OCI-LY1 (cell line): ENCODE measurements around the gene NAAA.
"Not testable (repeated sequence)": the region's sequence is repeated elsewhere in the genome, so short reads cannot be mapped to it uniquely, and the experiment has no call there.

Experiments
- H2AFZ ChIP-seq: fragments of 200-600 bp; sonication (generic), shearing (Covaris generic); 2 replicates; pipeline ENCODE4 v1.6.0; 2014; ENCODE audit warnings: antibody characterized with exemption, mild to moderate bottlenecking, low read length
- H3F3A ChIP-seq: fragments of 200-600 bp; sonication (generic), shearing (Covaris generic); 2 replicates; pipeline ENCODE4 v1.6.0; 2014; ENCODE audit warnings: mild to moderate bottlenecking, antibody characterized with exemption, low read length, moderate library complexity; ENCODE audit not compliant: insufficient read depth
- H3K27ac ChIP-seq: fragments of 200-600 bp; sonication (generic); 2 replicates; pipeline ENCODE4 v1.5.1; 2014; ENCODE audit warnings: low read length, mixed run types, mild to moderate bottlenecking, low read depth; ENCODE audit not compliant: poor library complexity, severe bottlenecking
- H3K27me3 ChIP-seq: fragments of 200-600 bp; sonication (generic); 2 replicates; pipeline ENCODE4 v1.6.0; 2014; ENCODE audit warnings: antibody characterized with exemption, mild to moderate bottlenecking, low read length, moderate library complexity; ENCODE audit not compliant: insufficient read depth
- H3K36me3 ChIP-seq: fragments of 200-600 bp; sonication (generic); 2 replicates; pipeline ENCODE4 v1.6.1; 2014; ENCODE audit warnings: mild to moderate bottlenecking, antibody characterized with exemption, low read length, moderate library complexity, mixed read lengths; ENCODE audit not compliant: insufficient read depth
- H3K4me1 ChIP-seq: fragments of 200-600 bp; sonication (generic); 2 replicates; pipeline ENCODE4 v1.5.1; 2014; ENCODE audit warnings: mild to moderate bottlenecking, low read length, moderate library complexity; ENCODE audit not compliant: insufficient read depth, severe bottlenecking
- H3K4me2 ChIP-seq: fragments of 200-600 bp; sonication (generic), shearing (Covaris generic); 2 replicates; pipeline ENCODE4 v1.6.1; 2014; ENCODE audit warnings: low read length
- H3K4me3 ChIP-seq: fragments of 200-600 bp; sonication (generic); 2 replicates; pipeline ENCODE4 v1.5.1; 2014; ENCODE audit warnings: low read length, low read depth, mild to moderate bottlenecking, mixed read lengths; ENCODE audit not compliant: poor library complexity, severe bottlenecking
- H3K79me2 ChIP-seq: fragments of 200-600 bp; shearing (Covaris generic); 2 replicates; pipeline ENCODE4 v1.6.1; 2016; ENCODE audit warnings: mixed run types, low read length, mixed read lengths; ENCODE audit not compliant: insufficient read depth
- H3K9ac ChIP-seq: fragments of 200-600 bp; sonication (generic), shearing (Covaris generic); 2 replicates; pipeline ENCODE4 v1.6.1; 2014; ENCODE audit warnings: mild to moderate bottlenecking, low read length, mixed read lengths
- H3K9me2 ChIP-seq: fragments of 200-600 bp; sonication (generic), shearing (Covaris generic); 2 replicates; pipeline ENCODE4 v1.6.1; 2014; ENCODE audit warnings: low read depth, mild to moderate bottlenecking, low read length, mixed read lengths
- H3K9me3 ChIP-seq: fragments of 200-600 bp; shearing (Covaris generic); 2 replicates; pipeline ENCODE4 v1.6.1; 2014; ENCODE audit warnings: low read length, mixed read lengths
- H4K20me1 ChIP-seq: fragments of 200-600 bp; sonication (generic), shearing (Covaris generic); 2 replicates; pipeline ENCODE4 v1.6.0; 2016; ENCODE audit warnings: mild to moderate bottlenecking, low read length; ENCODE audit not compliant: insufficient read depth
- CTCF ChIP-seq: fragments of 200-600 bp; sonication (generic), shearing (Covaris generic); IDR thresholded peaks from 2 replicates; pipeline ENCODE4 v1.5.1; 2017; ENCODE audit warnings: mild to moderate bottlenecking, antibody characterized with exemption, low read length, moderate library complexity, mixed read lengths
- EZH2 ChIP-seq: fragments of 200-600 bp; sonication (generic), shearing (Covaris generic); IDR thresholded peaks from 2 replicates; pipeline ENCODE4 v1.8.0; 2017; ENCODE audit warnings: borderline replicate concordance, mixed run types, mild to moderate bottlenecking, antibody characterized with exemption, low read length, moderate library complexity, mixed read lengths

Gene NAAA

GRCh38 chr4:75968084-75968483 lies 27.3 kb upstream of the NAAA start:
- Histone ChIP-seq H3K9me3 (0 out of 2 replicates have a peak, but pooled peaks cover 2% of the 10 kb centered on the region), H3K4me2 (no peak overlapping the region), H4K20me1 (no peaks in the 10 kb centered on the region), H3K9me2 (no peaks in the 10 kb centered on the region), H3K4me1 (no peaks in the 10 kb centered on the region), H3K27me3 (no peaks in the 10 kb centered on the region), H3K79me2 (no peaks in the 10 kb centered on the region), H3K36me3 (peaks cover 99% of the 10 kb centered on the region), H2AFZ (no peak overlapping the region), H3K27ac (no peak overlapping the region), H3K9ac (no peak overlapping the region), H3F3A (no peaks in the 10 kb centered on the region), H3K4me3 (no peak overlapping the region)
- no peak for TF ChIP-seq CTCF
- no peak for TF ChIP-seq EZH2

GRCh38 chr4:75963558-75963957 lies 22.7 kb upstream of the NAAA start:
- Histone ChIP-seq H4K20me1 (no peaks in the 10 kb centered on the region), H3K27ac (no peak overlapping the region), H3K9me2 (no peaks in the 10 kb centered on the region)

GRCh38 chr4:75962072-75962471 lies 21.3 kb upstream of the NAAA start:
- not testable (repeated sequence) for H3K9me2 ChIP-seq, H4K20me1 ChIP-seq, H3K4me2 ChIP-seq, H3K9ac ChIP-seq, H3K27me3 ChIP-seq, H3K27ac ChIP-seq, H3K79me2 ChIP-seq, H3K9me3 ChIP-seq, H3F3A ChIP-seq, H3K4me3 ChIP-seq, H2AFZ ChIP-seq, H3K4me1 ChIP-seq
- peaks cover 91% of the 10 kb centered on the region for H3K36me3 ChIP-seq

More at GRCh38 chr4:75963558-75963957, 22.7 kb upstream of the NAAA start:
- Histone ChIP-seq H3K9me3 (0 out of 2 replicates have a peak, but pooled peaks cover 2% of the 10 kb centered on the region), H3K4me1 (no peaks in the 10 kb centered on the region), H3K27me3 (no peaks in the 10 kb centered on the region), H3K36me3 (peaks cover 91% of the 10 kb centered on the region), H3K9ac (no peak overlapping the region), H3K4me2 (no peak overlapping the region), H3K79me2 (no peaks in the 10 kb centered on the region), H3K4me3 (no peak overlapping the region), H3F3A (no peaks in the 10 kb centered on the region), H2AFZ (no peak overlapping the region)
- no peak for TF ChIP-seq EZH2
- TF ChIP-seq CTCF: no peak

GRCh38 chr4:75958546-75958945 lies 17.7 kb upstream of the NAAA start:
- H2AFZ ChIP-seq, H3K79me2 ChIP-seq, H3K27me3 ChIP-seq, H4K20me1 ChIP-seq, H3K9ac ChIP-seq, H3K27ac ChIP-seq, H3K4me2 ChIP-seq, H3F3A ChIP-seq, H3K9me3 ChIP-seq, H3K9me2 ChIP-seq, H3K4me1 ChIP-seq, H3K4me3 ChIP-seq: not testable (repeated sequence)
- peaks cover 80% of the 10 kb centered on the region for H3K36me3 ChIP-seq

GRCh38 chr4:75954811-75955210 lies 14.0 kb upstream of the NAAA start:
- not testable (repeated sequence) for H3F3A ChIP-seq, H3K9me3 ChIP-seq, H4K20me1 ChIP-seq, H3K4me2 ChIP-seq, H3K4me1 ChIP-seq, H3K9me2 ChIP-seq, H3K9ac ChIP-seq, H3K27me3 ChIP-seq, H3K27ac ChIP-seq, H3K4me3 ChIP-seq, H3K79me2 ChIP-seq, H2AFZ ChIP-seq
- peaks cover 85% of the 10 kb centered on the region for H3K36me3 ChIP-seq
